Heart right ventricle (tissue), 16 donors: ENCODE measurements around the gene AUTS2. TPM values are rescaled to one million over a fixed set of nuclear protein-coding genes. Genes with fewer than 3 reads are reported as not detected.

Experiments
- ATAC-seq, 8 donors: fragments of 200-7000 bp; cut with Tn5 transposase; one replicate each; pipeline ENCODE4 v1.9.1; 2020; ENCODE audit warnings: mild to moderate bottlenecking in 8 of 8, moderate library complexity in 8 of 8, moderate number of reproducible peaks in 1 of 8
- DNase-seq, 2 donors: peaks; one replicate each; pipeline ENCODE4 v3.0.0-alpha.2; 2020
- H3K27ac ChIP-seq, 10 donors: fragments of 200-600 bp; sonication (generic) in 2 of 10; one replicate each; pipeline versions ENCODE4 v1.5.0 to v1.8.0; 2020 to 2022; ENCODE audit warnings: mild to moderate bottlenecking in 3 of 10
- H3K27me3 ChIP-seq, 7 donors: fragments of 200-600 bp; one replicate each; pipeline ENCODE4 v1.8.0; 2021 to 2022; ENCODE audit warnings: mild to moderate bottlenecking in 2 of 7
- H3K36me3 ChIP-seq, 9 donors: fragments of 200-600 bp; sonication (generic) in 1 of 9; one replicate each; pipeline versions ENCODE4 v1.5.0 to v1.8.0; 2020 to 2022; ENCODE audit warnings: mild to moderate bottlenecking in 2 of 9
- H3K4me1 ChIP-seq, 9 donors: fragments of 200-600 bp; sonication (generic) in 1 of 9; one replicate each; pipeline versions ENCODE4 v1.5.0 to v1.8.0; 2020 to 2022; ENCODE audit warnings: mild to moderate bottlenecking in 4 of 9
- H3K4me3 ChIP-seq, 10 donors: fragments of 200-600 bp; sonication (generic) in 2 of 10; one replicate each; pipeline versions ENCODE4 v1.5.0 to v1.8.0; 2020 to 2022; ENCODE audit warnings: mild to moderate bottlenecking in 7 of 10, moderate library complexity in 2 of 10
- H3K9me3 ChIP-seq, 11 donors: fragments of 200-600 bp in 10 of 11; sonication (generic) in 2 of 11; one replicate each; pipeline versions ENCODE4 v1.5.0 to v1.8.0; 2013 to 2022; ENCODE audit warnings: mild to moderate bottlenecking in 2 of 11, control low read depth in 1 of 11, moderate library complexity in 1 of 11
- WGBS, 2 donors: extraction: QIAGEN DNeasy Blood & Tissue Kit; methylation state at CpG; one replicate each; pipeline ENCODE4 v1.1.7; 2013; ENCODE audit warnings: inconsistent platforms in 1 of 2; 5-methylcytosine and 5-hydroxymethylcytosine counted together
- intact Hi-C, 10 donors: fragments of 100-400 bp; cut with DNase I; formaldehyde crosslinking; loops; one replicate each; pipeline versions ENCODE4 v1.11.1 to v1.14.2; 2022
- polyA plus RNA-seq, 2 donors: library from polyadenylated mRNA; stranded (reverse); fragments of 200-250 nt; gene quantifications; one replicate each; pipeline ENCODE4 v1.2.3, GENCODE V29; 2013
- total RNA-seq, 10 donors: library from RNA; stranded (reverse); fragmentation: NEBNext Ultra II Directional in 3 of 10; extraction: Animal tissue kit (Norgen Biotek cat#: 25700) in 3 of 10; gene quantifications; one replicate each; pipeline versions ENCODE4 v1.2.1 to v1.2.4, GENCODE V29; 2021 to 2023
- TF ChIP-seq, protein P1 (sequence below), 9 donors: fragments of 200-600 bp; sonication (generic) in 2 of 9; IDR thresholded peaks; one replicate each; pipeline versions ENCODE4 v1.5.0 to v1.8.0; 2021 to 2022; ENCODE audit warnings: antibody characterized with exemption in 9 of 9, mild to moderate bottlenecking in 5 of 9, moderate library complexity in 1 of 9
- donor health status: Arrhythmogenic right ventricular cardiomyopathy.
- donor health status: ischemic (EF 13 %, LVEDD 7.1; RV severe dilation, severe dysfunction).
- donor health status: healthy with polysubstance abuse.
- donor health status: DM: no; HTN: yes; CAD: no.
- donor health status: DM: no; HTN: no; CAD: no.
- donor health status: ischemic (EF 25% LVEDD 6.9; RV normal size, moderate dysfunction).
- donor health status: ischemic (EF 25% LVEDD 5.7; RV mildly dilated, moderate dysfunction).
- donor health status: healthy.
- donor health status: DM: yes; HTN: yes; CAD: no.
- donor health status: Ischemic cardiomyopathy.
- donor health status: ischemic (EF 35%, LVEDD 5.7; RV mildly dilated, moderate dysfunction).
- donor health status: nonischemic (EF 11% LVEDD 7.7; RV severe dilation, severe dysfunction).
- donor health status: DM: yes; HTN: yes; CAD: no.
- donor health status: PGD.
- donor health status: ischemic (EF 29% LVEDD 5.4; RV normal size, mild dysfunction).
- donor health status: nonischemic (EF 23%, LVEDD 6.1; RV moderate dilation, normal function).

The AUTS2 gene
- total and polyA plus RNA-seq, 12 donors, result 1.6 to 11.2 (median 7.3) TPM

DNA sequence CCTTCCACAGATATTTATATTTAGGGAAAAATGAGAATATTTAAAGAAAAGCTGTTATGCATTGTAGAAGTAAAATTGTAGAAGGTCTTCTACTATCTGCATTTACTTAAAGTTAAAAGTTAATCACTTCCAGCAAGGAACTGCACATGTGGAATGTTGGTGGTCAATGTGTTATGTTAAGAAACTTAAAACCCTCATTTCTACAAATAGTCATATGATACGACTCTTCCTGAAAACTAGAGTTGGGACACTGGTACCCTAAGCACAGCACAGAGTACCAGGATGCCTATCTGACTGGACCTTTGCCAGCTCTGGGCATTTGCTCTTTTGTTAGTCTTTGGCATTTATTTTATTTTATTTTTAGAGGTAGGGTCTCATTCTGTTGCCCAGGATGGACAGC is 1009.5 kb downstream of the AUTS2 start:
- Histone ChIP-seq H3K4me1 (no peaks in the 10 kb centered on the region), H3K4me3 (no peak overlapping the region), H3K27me3 (no peaks in the 10 kb centered on the region), H3K36me3 (peaks cover 0 to 4% (median 0%) of the 10 kb centered on the region in 9 donors), H3K9me3 (peaks cover 0 to 10% (median 0%) of the 10 kb centered on the region in 11 donors), H3K27ac (no peak overlapping the region)
- TF ChIP-seq, protein P1, sequence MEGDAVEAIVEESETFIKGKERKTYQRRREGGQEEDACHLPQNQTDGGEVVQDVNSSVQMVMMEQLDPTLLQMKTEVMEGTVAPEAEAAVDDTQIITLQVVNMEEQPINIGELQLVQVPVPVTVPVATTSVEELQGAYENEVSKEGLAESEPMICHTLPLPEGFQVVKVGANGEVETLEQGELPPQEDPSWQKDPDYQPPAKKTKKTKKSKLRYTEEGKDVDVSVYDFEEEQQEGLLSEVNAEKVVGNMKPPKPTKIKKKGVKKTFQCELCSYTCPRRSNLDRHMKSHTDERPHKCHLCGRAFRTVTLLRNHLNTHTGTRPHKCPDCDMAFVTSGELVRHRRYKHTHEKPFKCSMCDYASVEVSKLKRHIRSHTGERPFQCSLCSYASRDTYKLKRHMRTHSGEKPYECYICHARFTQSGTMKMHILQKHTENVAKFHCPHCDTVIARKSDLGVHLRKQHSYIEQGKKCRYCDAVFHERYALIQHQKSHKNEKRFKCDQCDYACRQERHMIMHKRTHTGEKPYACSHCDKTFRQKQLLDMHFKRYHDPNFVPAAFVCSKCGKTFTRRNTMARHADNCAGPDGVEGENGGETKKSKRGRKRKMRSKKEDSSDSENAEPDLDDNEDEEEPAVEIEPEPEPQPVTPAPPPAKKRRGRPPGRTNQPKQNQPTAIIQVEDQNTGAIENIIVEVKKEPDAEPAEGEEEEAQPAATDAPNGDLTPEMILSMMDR (IDR thresholded peaks at IDR 0.05), result no peak
- ATAC-seq, result no peak
- no peak for DNase-seq
- WGBS, 2 donors, result 87 to 90% methylated on average over 1 of the region's 1 CpG
- intact Hi-C loops, result no loop called here

DNA sequence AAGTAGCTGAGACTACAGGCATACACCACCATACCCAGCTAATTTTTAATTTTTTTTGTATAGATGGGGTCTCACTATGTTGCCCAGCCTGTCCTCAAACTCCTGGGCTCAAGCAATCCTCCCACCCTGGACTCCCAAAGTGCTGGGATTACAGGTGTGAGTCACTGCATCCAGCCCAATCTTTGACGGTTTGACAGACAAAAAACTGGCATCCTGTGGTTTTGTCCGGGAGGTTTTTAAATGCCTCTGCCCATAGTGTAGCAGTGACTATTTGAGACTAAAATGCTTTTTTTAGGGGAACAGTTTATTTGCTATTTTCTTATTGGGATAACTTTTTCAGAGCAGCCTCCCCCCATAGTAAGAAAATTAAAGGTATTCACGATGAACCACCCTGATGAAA is 1010.0 kb downstream of the AUTS2 start:
- no peak overlapping the region for H3K27ac ChIP-seq
- H3K36me3 ChIP-seq, result peaks cover 0 to 2% (median 0%) of the 10 kb centered on the region in 9 donors
- no peak overlapping the region for H3K4me3 ChIP-seq
- ATAC-seq, result no peak
- no peaks in the 10 kb centered on the region for H3K27me3 ChIP-seq
- WGBS, 2 donors, result 81 to 86% methylated on average over 3 of the region's 3 CpGs
- no peak for DNase-seq
- peaks cover 0 to 10% (median 0%) of the 10 kb centered on the region in 11 donors for H3K9me3 ChIP-seq
- no peaks in the 10 kb centered on the region for H3K4me1 ChIP-seq
- TF ChIP-seq, protein P1 (IDR thresholded peaks at IDR 0.05), result no peak
- intact Hi-C loops, result no loop called here

DNA sequence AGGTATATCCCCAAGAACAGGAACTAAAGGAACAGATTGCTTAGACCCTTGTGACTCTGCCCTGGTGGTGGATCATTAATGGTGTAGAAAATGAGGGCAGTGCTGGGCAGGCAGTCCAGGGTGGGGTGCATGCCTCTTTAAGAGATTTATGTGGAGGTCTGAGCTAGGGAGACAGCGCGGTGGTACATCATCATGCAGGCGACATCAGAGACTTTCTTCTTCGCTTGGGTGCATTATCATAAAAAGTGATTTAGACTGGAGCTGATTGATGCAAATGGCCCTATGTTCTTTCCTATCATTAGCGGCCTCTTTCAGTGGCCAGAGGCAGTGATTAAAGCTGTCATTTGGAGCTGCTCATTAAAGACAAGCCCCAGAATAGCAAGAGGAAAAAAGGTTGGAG is 1014.5 kb downstream of the AUTS2 start:
- Histone ChIP-seq H3K4me3 (no peak overlapping the region), H3K27me3 (no peaks in the 10 kb centered on the region), H3K4me1 (peaks cover 4 to 19% (median 13%) of the 10 kb centered on the region in 9 donors), H3K27ac (no peak overlapping the region), H3K9me3 (no peaks in the 10 kb centered on the region), H3K36me3 (no peaks in the 10 kb centered on the region)
- DNase-seq, result no peak
- WGBS, 2 donors, result 97 to 99% methylated on average over 5 of the region's 5 CpGs
- no peak for ATAC-seq
- TF ChIP-seq, protein P1 (IDR thresholded peaks at IDR 0.05), result no peak
- intact Hi-C loops, result no loop called here

DNA sequence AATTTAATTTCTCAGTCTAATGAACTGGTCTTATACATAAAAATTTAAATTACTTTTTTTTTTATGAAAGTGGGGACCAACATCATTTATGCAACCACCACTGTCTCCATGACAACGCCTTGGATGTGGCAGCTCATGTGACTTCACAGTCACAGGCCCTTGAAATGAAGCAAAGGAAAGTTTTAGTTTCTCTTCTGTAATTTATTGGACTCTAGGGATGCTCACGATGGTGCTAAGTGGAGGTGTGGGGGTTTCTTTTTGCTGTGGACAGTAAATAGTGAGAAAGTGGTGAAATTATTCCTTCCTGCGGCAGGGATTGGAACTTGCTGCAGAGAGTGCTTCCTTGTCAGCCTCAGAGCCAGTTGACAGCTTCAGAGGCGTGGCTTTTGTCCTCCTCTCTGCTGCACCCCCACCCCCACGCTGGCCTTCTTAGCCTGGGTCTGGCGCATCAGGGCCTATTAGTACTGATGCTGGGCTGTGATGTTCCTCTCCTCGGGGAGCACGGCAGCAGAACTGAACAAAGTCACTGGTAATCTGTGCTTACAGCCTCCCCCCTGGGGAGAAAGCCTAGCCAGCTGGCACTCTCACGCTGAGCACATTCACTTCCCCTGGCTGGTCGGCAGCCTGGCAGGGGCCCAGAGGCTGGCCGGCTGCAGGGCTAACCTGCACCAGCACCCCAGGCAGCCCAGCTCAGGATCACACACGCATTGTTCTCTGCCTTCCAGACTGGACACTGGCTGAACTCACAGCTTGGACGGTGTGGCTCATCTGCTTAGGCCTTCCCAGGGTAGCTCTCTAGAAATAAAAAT is 1016.2 kb downstream of the AUTS2 start:
- Histone ChIP-seq H3K27ac (peak overlapping the region in 3 of 10 donors; percentile 29 to 53 (median 36)), H3K4me3 (peak overlapping the region in 1 of 10 donors; percentile 22), H3K4me1 (peaks cover 4 to 19% (median 13%) of the 10 kb centered on the region in 9 donors), H3K36me3 (no peaks in the 10 kb centered on the region), H3K9me3 (no peaks in the 10 kb centered on the region), H3K27me3 (no peaks in the 10 kb centered on the region)
- ATAC-seq (peak; percentile 93 to 99 (median 96)), DNase-seq (peak; percentile 74 to 86)
- WGBS, 2 donors, result 12 to 16% methylated on average over 13 of the region's 13 CpGs
- TF ChIP-seq, protein P1 (IDR thresholded peaks at IDR 0.05), result no peak
- intact Hi-C loops, result loop anchor here in 1 of 10 donors (5.0 kb wide), 1 partner anchor 83 kb away; no protein-coding TSS in a partner anchor
